Pulmonary artery endothelial cell (primary cell): ENCODE data around the gene MYO6. TPM values are rescaled to one million over a fixed set of nuclear protein-coding genes. Genes with fewer than 3 reads are reported as not detected.
A peak's percentile ranks its signal among the peaks of the same experiment; 100 is the strongest.
"Not testable (repeated sequence)": the region's sequence is repeated elsewhere in the genome, so short reads cannot be mapped to it uniquely, and the experiment has no call there.

Experiments
- DNase-seq: peaks from one replicate; pipeline ENCODE4 v3.0.0-alpha.2; 2011; ENCODE audit warnings: low read depth, low spot score
- total RNA-seq: library from RNA; depleted of rRNA; stranded (reverse); fragments of >200 nt; gene quantifications from 2 replicates; pipeline ENCODE4 v1.2.3, GENCODE V29; 2014

The MYO6 gene
- total RNA-seq, 1 donor from 2014 or later: 25.2 TPM

DNA sequence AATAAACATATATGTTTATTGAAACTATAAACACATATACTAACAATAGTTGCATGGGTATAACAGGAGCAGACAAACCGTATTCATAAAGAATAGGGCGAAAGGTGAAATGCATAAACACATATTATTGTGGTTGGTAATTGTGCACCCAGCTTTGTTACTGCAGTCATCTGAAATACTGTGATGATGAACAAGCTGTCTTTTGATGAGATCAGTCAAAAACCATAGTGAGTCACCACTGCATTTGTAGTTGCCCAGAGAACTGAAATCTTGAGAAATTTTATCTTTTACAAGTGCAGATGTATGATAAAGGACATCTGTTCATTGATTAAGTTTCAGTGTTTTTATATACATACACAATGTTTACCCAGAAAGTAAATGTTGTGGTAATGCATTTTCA is 133.7 kb downstream of the MYO6 start:
- DNase-seq: no peak

DNA sequence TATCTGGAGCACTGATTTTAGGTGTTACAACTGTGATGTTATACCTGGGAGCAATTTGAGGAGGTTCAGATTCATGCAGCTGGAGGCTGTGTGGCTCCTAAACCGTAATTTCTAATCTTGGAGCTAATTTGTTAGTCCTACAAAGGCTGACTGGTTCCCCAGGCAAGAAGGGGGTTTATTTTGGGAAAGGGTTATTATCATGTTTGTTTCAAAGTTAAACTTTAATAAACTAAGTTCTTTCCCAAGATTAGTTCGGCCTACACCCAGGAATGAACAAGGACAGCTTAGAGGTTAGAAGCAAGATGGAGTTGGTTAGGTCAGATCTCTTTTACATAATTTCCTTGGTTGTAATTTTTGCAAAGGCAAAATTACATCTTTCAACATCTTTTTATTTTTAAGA is 135.8 kb downstream of the MYO6 start:
- DNase-seq: no peak

DNA sequence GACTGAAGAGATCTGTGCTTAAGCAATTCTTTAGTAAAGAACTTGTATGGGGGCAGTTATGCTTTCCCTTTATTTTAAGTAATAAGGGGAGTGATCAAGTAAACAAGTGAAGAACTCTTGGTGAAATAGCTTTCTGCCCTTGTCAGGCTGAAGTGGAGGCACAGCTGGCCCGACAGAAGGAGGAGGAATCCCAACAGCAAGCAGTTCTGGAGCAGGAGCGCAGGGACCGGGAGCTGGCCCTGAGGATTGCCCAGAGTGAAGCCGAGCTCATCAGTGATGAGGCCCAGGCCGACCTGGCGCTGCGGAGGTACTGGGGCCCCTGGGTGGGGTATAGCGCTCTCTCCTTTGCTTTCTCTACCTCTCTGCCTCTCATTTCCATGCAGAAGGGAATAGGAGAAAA is 143.3 kb downstream of the MYO6 start:
- no peak for DNase-seq

DNA sequence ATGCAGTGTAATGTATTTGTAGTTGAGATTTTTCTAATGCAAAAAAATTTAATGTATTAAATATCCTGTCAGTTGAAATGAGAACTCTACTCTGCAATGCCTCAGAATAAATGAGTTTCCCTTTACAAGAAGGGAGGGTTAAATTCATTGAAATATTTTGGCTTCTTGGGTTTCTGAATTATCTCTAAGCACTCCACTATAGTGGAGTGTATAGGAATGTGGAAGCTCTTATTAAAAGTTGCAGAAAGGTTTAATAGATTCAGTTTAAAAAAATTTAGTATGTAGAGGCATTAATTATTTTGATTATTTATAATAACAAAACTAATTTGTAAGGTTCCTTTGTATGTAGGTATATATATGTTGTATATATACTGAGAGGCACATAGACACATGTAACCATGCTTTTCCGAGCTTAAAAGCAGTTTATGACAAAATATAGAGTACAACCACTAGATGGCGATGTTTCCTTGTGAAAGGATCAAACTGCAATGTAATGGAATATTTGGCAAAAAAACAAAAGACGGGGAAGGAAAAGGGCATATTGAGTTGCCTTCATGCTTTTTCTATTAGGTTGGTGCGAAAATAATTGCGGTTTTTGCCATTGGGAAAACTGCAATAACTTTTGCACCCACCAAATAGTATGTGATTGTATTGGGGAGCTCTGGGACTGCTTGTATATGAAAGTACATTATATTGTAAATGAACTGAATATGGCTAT is 144.2 kb downstream of the MYO6 start:
- peak; percentile 47 for DNase-seq

DNA sequence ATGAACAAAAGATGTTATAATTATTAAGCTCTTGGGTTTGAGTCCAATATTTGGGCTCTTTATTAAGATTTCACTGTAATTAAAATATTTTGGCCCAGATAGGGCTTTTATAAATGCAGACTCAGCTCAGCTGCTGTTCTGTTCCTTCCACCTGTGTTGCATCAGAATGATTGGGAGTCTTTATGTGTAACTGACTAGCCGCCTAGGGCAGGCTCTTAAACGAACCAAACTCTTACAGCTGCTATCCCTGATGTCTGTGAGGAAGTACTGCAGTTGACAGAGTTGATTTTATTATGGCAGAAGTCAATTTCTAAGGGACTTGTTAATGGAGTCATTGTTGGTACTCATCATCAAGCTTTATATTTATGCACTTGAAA is 144.7 kb downstream of the MYO6 start:
- DNase-seq: no peak

DNA sequence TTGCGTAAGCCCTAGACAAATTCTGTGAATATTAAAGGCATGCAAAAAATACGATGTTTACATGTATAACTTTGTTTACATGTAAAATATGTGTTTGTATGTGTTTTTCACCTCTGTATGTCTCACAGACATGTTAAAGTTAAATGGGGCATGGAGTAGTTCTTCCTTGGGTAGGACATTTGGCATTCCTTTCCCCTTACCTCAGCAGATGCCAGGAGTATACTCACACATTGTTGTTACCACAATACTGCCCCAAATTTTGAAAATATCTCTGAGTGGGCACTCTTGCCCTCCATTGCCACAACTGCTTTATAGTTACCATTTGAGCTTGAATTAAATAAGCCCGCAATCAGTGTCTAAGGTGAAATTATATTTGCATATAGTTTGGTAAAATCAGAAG is 147.5 kb downstream of the MYO6 start:
- DNase-seq: no peak

DNA sequence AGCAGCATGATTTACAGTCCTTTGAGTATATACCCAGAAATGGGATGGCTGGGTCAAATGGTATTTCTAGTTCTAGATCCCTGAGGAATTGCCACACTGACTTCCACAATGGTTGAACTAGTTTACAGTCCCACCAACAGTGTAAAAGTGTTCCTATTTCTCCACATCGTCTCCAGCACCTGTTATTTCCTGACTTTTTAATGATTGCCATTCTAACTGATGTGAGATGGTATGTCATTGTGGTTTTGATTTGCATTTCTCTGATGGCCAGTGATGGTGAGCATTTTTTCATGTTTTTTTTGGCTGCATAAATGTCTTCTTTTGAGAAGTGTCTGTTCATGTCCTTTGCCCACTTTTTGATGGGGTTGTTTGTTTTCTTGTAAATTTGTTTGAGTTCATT is 151.2 kb downstream of the MYO6 start:
- not testable (repeated sequence) for DNase-seq

DNA sequence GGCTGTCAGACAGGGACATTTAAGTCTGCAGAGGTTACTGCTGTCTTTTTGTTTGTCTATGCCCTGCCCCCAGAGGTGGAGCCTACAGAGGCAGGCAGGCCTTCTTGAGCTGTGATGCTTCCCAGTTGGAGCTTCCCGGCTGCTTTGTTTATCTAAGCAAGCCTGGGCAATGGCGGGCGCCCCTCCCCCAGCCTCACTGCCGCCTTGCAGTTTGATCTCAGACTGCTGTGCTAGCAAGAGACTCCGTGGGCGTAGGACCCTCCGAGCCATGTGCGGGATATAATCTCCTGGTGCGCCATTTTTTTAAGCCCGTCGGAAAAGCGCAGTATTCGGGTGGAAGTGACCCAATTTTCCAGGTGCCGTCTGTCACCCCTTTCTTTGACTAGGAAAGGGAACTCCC is 156.1 kb downstream of the MYO6 start:
- not testable (repeated sequence) for DNase-seq

DNA sequence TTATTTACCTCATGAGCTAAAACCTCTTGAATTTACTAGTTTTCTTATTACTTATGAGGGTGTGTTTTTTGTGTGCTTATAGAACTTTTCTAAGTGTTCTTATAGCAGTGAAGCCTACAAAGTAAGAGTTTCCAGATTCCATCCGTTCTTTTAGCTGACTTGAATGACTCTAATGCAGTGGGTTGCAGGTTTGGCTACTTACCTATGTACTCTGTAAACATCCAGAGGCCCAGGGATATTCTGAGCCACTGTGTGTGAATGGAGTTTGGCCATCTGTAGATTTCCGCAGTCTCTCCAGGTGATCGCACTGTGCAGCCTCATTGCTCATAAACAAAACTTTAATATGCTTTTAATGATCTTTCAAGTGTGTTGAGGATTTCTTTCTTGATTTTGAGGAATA is 157.8 kb downstream of the MYO6 start:
- DNase-seq: no peak

DNA sequence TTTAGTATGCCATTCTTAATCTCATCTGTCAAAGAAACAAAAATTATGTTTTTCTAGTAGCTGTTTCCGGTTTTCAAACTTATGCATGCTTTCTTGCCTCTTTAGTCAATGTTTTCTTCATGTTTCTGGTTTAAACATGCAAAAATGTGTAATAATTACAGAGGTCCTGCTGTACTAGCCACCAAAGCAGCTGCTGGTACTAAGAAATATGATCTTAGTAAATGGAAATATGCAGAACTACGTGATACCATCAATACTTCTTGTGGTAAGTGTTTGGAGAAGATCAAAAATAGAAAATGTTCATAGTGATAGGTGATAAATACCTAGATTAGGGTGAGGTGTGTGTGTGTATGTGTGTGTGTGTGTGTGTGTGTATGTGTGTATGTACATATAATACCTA is 158.4 kb downstream of the MYO6 start:
- DNase-seq: no peak

DNA sequence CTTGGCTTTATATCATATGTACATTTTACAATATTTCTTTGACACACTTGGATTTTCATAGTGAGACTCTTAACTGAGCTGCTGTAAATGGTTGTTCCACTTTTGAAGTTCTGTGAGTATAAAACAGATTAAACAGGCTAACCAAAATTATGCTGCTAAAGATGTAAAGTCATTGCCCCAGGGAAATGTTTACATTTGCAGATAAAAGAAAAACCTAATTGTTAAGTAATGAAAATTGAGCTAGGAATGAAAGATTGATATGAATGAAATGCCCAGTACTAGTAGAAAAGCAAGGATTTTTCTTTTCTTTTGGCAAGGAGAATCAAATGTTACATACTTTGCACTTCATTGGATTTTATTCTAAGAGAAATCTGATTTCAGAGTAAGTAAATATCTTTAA is 164.0 kb downstream of the MYO6 start:
- no peak for DNase-seq

DNA sequence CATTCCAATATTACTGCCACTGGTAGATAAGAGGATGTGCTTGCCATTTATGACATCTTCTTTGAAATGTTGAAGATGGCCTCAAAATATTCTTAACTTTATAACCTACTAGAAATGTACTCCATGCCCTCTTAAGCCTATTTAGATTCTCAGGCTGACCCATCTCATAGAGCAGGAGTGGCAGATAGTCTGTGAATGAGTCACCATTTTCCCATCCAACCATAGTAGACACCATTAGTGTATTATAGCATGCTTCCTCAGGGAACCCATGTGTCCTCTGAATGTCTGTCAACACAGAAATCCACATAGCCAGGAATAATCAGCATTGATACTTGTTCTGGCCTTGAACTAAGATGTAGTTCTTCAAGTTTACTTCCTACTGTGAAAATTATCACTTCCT is 173.2 kb downstream of the MYO6 start:
- DNase-seq: no peak

DNA sequence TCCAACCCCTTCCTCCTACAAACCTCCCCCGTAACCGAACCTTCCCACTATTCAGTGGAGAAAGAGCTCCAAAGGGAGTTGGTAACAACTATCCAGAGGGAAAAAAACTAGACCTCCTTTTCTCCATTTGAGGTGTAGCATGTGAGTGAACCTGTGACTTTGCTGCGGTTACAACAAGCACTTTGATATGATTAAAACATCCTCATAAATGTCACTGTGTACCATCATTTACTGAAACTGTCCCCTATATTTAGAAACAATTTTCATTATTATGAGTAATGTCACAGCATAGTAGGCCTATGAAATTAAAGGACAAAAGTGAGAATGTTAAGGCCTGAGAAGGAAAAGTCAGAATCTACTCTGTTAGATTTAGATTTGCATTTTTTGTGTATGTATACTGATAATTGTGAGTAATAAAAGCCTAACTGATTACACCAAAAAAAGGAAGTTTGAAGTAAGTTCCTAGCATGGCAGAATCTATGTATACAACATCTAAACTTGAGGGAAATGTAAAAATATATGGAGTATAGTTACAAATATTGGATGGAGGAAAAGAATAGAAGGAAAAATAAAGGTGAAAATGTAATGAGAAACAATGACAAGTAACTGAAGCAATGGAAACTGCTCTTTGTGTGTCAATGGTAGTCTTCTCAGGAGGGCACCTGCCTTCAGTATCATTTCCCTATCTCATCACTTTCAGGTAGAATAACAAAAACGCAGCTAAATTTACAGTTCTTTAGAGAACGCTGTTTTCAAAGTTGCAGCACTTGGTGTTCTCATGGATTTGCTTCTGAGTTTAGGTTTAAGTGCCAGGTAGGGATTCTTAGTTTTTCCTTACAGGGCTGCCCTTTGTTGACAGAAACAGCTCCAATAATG is 177.5 kb downstream of the MYO6 start:
- no peak for DNase-seq

DNA sequence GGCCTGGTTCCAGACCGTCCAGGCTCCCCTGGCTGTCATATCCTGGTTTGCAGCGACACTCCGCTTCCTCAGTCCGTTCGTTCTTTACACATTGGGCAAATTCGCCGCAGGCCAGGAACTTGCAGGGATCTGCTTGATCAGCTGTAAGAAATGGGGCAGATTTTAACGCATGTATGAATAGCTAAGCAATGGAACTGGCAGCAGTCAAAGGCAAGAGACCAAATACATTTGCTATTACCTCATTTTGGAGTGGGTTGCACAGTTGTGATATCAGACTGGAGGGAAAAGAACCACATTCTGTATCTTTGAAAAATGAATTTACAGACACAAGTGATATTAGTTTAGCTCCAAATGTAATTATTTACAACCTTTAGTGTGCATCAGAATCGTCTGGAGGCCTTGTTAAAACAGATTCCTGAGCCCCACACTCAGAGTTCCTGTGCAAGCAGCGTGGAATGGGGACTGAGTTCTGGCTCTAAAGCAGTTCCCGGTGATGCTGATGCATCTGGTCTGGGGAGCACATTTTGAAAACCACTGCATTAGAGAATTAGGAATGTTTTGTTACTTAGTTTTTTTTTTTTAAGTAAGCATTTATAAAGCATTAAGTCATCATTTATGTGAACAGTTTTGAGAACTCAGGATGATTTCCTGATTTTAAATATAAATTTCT is 182.1 kb downstream of the MYO6 start:
- DNase-seq: no peak

DNA sequence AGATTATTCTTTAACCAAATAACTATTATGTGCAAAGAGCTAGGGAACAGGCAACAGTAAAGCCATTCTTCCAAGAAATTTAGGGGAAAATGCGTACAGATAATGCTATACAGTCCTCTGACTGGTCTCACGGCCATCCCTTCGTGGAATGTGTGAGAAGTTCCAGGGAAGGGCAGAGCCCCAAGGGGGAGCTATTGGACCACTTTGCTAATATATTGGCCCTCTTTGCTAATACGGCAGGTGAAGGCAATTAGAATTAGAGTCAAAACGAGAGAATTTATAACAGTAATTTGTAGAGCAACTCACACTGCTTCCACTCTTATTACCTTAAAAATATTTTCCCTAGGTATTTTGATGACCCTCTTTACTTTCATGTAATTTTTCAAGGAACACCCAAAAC is 183.0 kb downstream of the MYO6 start:
- no peak for DNase-seq

DNA sequence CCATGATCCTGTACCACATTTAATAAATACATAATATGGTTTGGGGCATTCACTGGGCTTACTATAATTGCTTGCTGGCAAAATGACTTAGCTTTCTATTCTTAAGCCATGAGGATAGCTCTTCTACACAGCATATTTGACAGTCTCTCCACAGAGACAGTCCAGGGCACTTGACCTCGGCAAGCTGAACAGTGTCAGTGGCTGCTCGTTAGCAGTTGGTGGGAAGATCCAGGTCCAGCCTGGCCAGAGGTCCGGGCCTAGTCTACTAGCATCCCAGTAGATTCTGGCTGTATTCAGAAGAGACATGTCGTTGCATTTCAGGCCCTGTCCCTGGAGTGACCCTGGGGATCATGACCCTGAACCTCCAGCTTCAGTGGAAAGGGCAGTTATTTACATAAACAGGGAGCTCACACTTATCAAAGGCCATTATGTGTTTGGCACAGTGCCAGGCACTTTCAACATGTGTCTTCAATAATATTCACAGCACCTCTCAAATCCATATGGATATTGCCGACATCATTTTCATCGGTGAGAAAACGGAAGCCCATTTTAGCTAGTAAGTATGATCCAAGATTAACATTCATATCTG is 184.4 kb downstream of the MYO6 start:
- DNase-seq: no peak

DNA sequence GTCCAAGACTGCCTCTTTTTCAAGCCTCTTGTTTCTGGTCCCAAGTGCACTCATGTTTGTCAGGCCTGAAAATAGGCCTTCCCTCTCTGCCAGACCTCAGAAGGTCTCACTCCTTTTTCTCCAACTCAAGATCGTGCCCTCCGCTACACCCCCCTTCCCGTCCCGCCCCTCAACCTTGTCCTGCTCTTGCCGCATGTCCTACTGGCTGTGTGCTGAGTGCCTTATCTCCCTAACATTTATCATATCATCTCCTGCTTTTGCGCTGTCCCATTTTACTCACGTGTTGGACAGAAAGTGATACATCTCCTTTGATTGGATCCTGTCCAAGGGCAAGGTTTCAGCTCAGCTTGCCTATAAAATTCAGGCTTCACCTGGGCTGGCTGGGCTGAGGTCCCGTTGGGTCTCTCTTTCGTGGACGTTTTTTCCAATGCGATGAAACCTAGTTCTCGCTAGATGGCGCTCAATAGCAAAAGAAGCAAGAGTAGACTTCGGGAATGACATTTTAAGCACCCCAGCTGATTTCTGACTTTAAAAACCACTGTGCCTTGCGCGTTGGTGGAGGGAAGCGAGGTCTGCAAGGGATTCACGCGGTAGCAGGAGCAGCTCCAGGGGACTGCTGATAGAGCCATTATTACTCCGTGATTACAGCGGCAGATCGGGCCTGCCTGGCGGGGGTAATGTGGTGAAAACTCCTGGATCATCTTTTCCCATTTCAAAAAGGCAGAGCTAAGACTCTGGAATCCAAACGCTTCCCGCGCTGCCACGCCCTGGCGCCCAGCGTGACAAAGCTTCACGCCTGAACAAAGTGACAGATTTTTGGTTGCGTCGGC is 185.8 kb downstream of the MYO6 start:
- peak; percentile 13 for DNase-seq

DNA sequence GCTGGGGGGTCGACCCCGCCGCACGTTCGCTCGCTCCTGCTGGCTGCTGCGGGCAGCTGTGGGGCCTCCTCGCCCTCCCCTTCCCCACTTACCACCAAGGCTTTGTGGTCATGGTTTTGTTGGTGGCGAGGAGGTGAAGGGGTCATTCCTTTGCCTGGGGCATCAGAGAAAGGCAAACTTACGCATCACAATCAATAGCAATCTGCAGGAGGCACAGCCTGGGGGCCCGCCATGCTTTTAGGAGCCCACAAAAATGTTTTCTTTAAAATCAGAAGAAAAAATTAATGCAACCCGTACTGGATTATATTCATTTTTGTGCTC is 186.4 kb downstream of the MYO6 start:
- no peak for DNase-seq

DNA sequence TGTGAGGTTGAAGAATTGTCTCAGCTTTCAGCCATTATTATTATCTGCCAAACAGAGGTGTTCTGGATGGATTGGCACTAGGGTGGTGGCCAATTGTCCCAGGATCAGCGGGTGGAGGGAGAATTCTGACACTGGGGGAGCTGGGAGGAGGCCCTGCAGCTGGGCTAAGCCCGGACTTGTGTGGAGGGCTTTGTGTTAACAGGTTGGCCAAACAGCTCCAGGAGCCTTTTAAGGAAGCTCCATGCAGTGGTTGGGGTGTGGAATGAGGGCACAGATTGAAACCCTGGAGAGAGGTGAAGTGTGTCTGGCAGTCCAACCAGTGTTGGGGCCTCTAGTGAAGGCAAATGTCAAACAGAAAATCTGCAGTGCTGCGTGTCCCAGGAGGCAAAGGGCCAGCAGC is 187.6 kb downstream of the MYO6 start:
- no peak for DNase-seq

DNA sequence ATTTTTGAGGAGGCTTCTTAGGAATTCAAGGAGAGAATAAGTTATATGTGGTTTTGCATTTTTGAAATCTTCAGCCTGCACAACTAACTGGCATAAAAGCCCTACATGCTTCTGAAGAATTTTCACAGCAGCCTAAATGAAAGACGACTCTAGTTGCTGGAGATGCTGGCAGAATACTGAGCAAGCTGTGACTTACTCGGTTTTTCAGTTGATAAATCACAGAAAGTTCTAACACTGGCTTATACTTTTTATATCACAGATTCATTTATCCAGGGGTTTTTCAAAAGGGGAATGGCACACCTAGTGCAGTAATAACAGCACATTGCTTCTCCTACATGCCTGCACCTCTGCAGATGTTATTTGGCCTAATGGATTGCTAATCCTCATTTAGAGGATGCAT is 188.8 kb downstream of the MYO6 start:
- no peak for DNase-seq

DNA sequence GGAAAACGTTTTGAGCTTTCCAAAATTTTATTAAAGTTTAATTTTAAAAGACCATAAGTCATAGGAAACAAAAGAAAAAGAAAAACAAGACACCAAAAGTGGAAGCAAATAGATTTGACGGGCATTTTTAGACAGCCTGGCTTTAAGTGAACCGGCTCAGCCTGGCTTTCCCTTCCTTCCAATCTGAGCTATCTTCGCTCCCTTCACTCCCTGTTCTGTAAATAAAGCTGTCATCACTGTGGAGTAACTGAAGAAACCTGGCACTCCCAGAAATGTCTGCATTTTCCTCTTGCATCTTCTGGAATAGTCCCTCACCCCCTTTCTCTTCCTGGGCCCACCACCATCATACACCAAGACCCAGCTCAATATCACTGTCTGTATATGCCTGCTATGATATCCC is 191.5 kb downstream of the MYO6 start:
- DNase-seq: no peak
